ENCODE measurements around the gene EDN2.

Gene EDN2

GRCh38 chr1:41517062-41517438 lies 32.6 kb upstream of the EDN2 start:
- no peak for DNase-seq (ENCODE audit: low read depth in 3 of 3)

- DNase-seq (ENCODE audit: low read depth in 3 of 3), result peak in 2 of 3 experiments; percentile 48 to 68
Measured at GRCh38 chr1:41516168-41517061, 31.9 kb upstream of the EDN2 start.

GRCh38 chr1:41515778-41516167 lies 31.3 kb upstream of the EDN2 start:
- no peak for DNase-seq (ENCODE audit: low read depth in 3 of 3)

- DNase-seq (ENCODE audit: low read depth in 3 of 3), result no peak
Measured at GRCh38 chr1:41515131-41515678, 30.7 kb upstream of the EDN2 start.

- no peak for DNase-seq (ENCODE audit: low read depth in 3 of 3)
Measured at GRCh38 chr1:41514381-41514780, 29.9 kb upstream of the EDN2 start.

- peak in 1 of 3 experiments; percentile 10 for DNase-seq (ENCODE audit: low read depth in 3 of 3)
Measured at GRCh38 chr1:41513383-41513735, 28.9 kb upstream of the EDN2 start.

- no peak for DNase-seq (ENCODE audit: low read depth in 3 of 3)
Measured at GRCh38 chr1:41512701-41513382, 28.4 kb upstream of the EDN2 start.

GRCh38 chr1:41511239-41511540 lies 26.7 kb upstream of the EDN2 start:
- DNase-seq (ENCODE audit: low read depth in 3 of 3), result no peak

GRCh38 chr1:41510531-41511238 lies 26.2 kb upstream of the EDN2 start:
- DNase-seq (ENCODE audit: low read depth in 3 of 3), result no peak

GRCh38 chr1:41509270-41509671 lies 24.8 kb upstream of the EDN2 start:
- DNase-seq (ENCODE audit: low read depth in 3 of 3), result no peak

- no peak for DNase-seq (ENCODE audit: low read depth in 3 of 3)
Measured at GRCh38 chr1:41508290-41508689, 23.8 kb upstream of the EDN2 start.

GRCh38 chr1:41507836-41508235 lies 23.4 kb upstream of the EDN2 start:
- no peak for DNase-seq (ENCODE audit: low read depth in 3 of 3)

- no peak for DNase-seq (ENCODE audit: low read depth in 3 of 3)
Measured at GRCh38 chr1:41507110-41507720, 22.7 kb upstream of the EDN2 start.

GRCh38 chr1:41504114-41505035 lies 19.9 kb upstream of the EDN2 start:
- no peak for DNase-seq (ENCODE audit: low read depth in 3 of 3)

GRCh38 chr1:41503538-41504113 lies 19.1 kb upstream of the EDN2 start:
- DNase-seq (ENCODE audit: low read depth in 3 of 3), result no peak

GRCh38 chr1:41502912-41503311 lies 18.4 kb upstream of the EDN2 start:
- no peak for DNase-seq (ENCODE audit: low read depth in 3 of 3)

GRCh38 chr1:41501581-41501980 lies 17.1 kb upstream of the EDN2 start:
- DNase-seq (ENCODE audit: low read depth in 3 of 3), result no peak

- no peak for DNase-seq (ENCODE audit: low read depth in 3 of 3)
Measured at GRCh38 chr1:41500781-41501518, 16.5 kb upstream of the EDN2 start.

- no peak for DNase-seq (ENCODE audit: low read depth in 3 of 3)
Measured at GRCh38 chr1:41500378-41500777, 15.9 kb upstream of the EDN2 start.

GRCh38 chr1:41499591-41499990 lies 15.1 kb upstream of the EDN2 start:
- DNase-seq (ENCODE audit: low read depth in 3 of 3), result no peak
